Neural progenitor cell (in vitro differentiated cells): ENCODE measurements around the gene FGD4.

Source experiments
- EZH2 ChIP-seq: fragments of 200-600 bp; sonication (generic); IDR thresholded peaks from 2 replicates; pipeline ENCODE4 v1.6.1; 2017; ENCODE audit warnings: antibody characterized with exemption, mild to moderate bottlenecking, moderate library complexity
- EZH2phosphoT487 ChIP-seq: fragments of 200-600 bp; sonication (generic); IDR thresholded peaks from 2 replicates; pipeline ENCODE4 v1.6.1; 2017; ENCODE audit warnings: antibody characterized with exemption
- TF ChIP-seq, protein P1 (sequence below): fragments of 200-600 bp; sonication (generic); IDR thresholded peaks from 2 replicates; pipeline ENCODE4 v1.5.1; 2017; ENCODE audit warnings: antibody characterized with exemption, mild to moderate bottlenecking

DNA sequence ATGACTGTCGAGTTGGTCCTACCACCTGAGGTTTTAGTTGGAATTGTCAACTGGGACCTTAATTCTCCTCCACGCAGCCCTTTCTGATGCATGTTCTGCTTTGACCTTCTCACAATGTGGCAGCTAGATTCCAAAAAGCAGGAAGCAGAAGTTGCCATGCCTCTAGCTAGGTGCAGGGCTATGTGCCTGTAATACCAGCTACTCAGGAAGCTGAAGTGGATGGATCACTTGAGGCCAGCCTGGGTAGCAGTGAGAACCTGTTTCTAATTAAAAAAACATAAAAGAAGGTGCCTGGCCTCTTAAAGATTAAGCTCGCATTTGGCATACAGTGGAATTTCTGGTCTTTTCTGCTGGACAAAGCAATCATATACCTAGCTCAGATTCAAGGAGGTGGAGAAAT is 77.1 kb downstream of the FGD4 start:
- TF ChIP-seq, protein P1, sequence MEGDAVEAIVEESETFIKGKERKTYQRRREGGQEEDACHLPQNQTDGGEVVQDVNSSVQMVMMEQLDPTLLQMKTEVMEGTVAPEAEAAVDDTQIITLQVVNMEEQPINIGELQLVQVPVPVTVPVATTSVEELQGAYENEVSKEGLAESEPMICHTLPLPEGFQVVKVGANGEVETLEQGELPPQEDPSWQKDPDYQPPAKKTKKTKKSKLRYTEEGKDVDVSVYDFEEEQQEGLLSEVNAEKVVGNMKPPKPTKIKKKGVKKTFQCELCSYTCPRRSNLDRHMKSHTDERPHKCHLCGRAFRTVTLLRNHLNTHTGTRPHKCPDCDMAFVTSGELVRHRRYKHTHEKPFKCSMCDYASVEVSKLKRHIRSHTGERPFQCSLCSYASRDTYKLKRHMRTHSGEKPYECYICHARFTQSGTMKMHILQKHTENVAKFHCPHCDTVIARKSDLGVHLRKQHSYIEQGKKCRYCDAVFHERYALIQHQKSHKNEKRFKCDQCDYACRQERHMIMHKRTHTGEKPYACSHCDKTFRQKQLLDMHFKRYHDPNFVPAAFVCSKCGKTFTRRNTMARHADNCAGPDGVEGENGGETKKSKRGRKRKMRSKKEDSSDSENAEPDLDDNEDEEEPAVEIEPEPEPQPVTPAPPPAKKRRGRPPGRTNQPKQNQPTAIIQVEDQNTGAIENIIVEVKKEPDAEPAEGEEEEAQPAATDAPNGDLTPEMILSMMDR, result no peak
- TF ChIP-seq EZH2 (no peak), EZH2phosphoT487 (no peak)
